ENCODE measurements around the gene RBM4. TPM values are rescaled to one million over a fixed set of nuclear protein-coding genes. Genes with fewer than 3 reads are reported as not detected.

The RBM4 gene
- total and polyA plus RNA-seq, 2 donors (not counting 1 experiment from before 2014, with no cell fraction given): 125 to 199 TPM

DNA sequence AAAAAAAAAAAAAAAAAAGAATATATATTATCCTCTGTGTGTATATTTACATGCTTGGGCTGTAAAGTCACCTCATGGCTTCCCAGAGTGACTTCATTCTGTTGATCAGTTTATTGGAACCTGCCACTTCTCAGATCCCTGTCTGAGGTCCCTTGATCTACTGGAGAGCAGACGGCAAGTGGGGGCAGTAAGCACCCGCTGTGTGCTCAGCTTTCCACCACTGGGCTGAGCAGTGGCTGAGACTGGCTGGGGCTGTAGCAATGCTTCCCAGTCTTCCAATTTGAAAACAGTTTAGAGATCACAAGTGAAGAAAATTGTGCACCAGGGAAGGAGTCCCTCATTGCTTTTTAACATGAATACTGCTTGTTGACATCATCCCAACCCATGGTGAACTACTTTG, 46.1 kb downstream of the RBM4 start:
- Mint-ChIP-seq H3K9me3 (ENCODE audit: insufficient read depth) (no peaks in the 10 kb centered on the region), H3K4me1 (no peaks in the 10 kb centered on the region), H3K4me3 (no peak overlapping the region), H3K27me3 (no peaks in the 10 kb centered on the region), H3K27ac (no peak overlapping the region)
- Histone ChIP-seq H3K4me2 (replicated peaks; ENCODE audit: low read depth, low read length, poor library complexity, severe bottlenecking) (no peak overlapping the region), H3K9me3 (ENCODE audit: control extremely low read depth in 1 of 3, control insufficient read depth in 2 of 3, insufficient read depth in 1 of 3, low read length in 2 of 3) (no peaks in the 10 kb centered on the region), H3K4me3 (ENCODE audit: control extremely low read depth in 1 of 5, extremely low read depth in 1 of 5, insufficient read depth in 1 of 5, low read depth in 2 of 5, low read length in 4 of 5) (no peak overlapping the region), H3K79me2 (ENCODE audit: control insufficient read depth, insufficient read depth, low read length) (no peaks in the 10 kb centered on the region), H3K9ac (ENCODE audit: low read length) (no peak overlapping the region), H3K36me3 (replicated peaks in 1 of 2; ENCODE audit: control extremely low read depth in 1 of 2, control insufficient read depth in 1 of 2, extremely low read depth in 1 of 2, insufficient read depth in 2 of 2, low read length in 1 of 2) (no peaks in the 10 kb centered on the region), H4K20me1 (ENCODE audit: control insufficient read depth, insufficient read depth, low read length, poor library complexity, severe bottlenecking) (no peaks in the 10 kb centered on the region), H3K27ac (ENCODE audit: low read length in 2 of 2) (no peak overlapping the region), H2AFZ (ENCODE audit: insufficient read depth, low read depth, low read length, poor library complexity, severe bottlenecking) (no peak overlapping the region), H3K27me3 (replicated peaks in 1 of 4; ENCODE audit: control extremely low read depth in 1 of 4, control insufficient read depth in 3 of 4, insufficient read depth in 4 of 4, low read length in 3 of 4) (no peaks in the 10 kb centered on the region), H3K4me1 (ENCODE audit: control insufficient read depth in 2 of 2, insufficient read depth in 2 of 2, low read length in 2 of 2) (no peaks in the 10 kb centered on the region)
- no peak for DNase-seq
- TF ChIP-seq, protein P1, sequence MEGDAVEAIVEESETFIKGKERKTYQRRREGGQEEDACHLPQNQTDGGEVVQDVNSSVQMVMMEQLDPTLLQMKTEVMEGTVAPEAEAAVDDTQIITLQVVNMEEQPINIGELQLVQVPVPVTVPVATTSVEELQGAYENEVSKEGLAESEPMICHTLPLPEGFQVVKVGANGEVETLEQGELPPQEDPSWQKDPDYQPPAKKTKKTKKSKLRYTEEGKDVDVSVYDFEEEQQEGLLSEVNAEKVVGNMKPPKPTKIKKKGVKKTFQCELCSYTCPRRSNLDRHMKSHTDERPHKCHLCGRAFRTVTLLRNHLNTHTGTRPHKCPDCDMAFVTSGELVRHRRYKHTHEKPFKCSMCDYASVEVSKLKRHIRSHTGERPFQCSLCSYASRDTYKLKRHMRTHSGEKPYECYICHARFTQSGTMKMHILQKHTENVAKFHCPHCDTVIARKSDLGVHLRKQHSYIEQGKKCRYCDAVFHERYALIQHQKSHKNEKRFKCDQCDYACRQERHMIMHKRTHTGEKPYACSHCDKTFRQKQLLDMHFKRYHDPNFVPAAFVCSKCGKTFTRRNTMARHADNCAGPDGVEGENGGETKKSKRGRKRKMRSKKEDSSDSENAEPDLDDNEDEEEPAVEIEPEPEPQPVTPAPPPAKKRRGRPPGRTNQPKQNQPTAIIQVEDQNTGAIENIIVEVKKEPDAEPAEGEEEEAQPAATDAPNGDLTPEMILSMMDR (IDR thresholded peaks at IDR 0.05): no peak
- TF ChIP-seq EZH2 (IDR thresholded peaks at IDR 0.05; ENCODE audit: borderline replicate concordance, insufficient read depth, low read depth, low read length, poor library complexity, severe bottlenecking): no peak
- ChIA-PET CTCF (interaction anchor here (1.4 kb wide), 1 partner anchor 107 kb away, joined by 5 read pairs; no protein-coding TSS in a partner anchor), POLR2A (interaction anchor here (0.6 kb wide), 1 partner anchor 59 kb away, joined by 5 read pairs; no protein-coding TSS in a partner anchor)
- no peak for ATAC-seq (ENCODE audit: low read depth)
- 88% methylated on average over 2 of the region's 2 CpGs for WGBS (ENCODE audit: insufficient coverage)
- intact Hi-C loops (cut with micrococcal nuclease): no loop called here

DNA sequence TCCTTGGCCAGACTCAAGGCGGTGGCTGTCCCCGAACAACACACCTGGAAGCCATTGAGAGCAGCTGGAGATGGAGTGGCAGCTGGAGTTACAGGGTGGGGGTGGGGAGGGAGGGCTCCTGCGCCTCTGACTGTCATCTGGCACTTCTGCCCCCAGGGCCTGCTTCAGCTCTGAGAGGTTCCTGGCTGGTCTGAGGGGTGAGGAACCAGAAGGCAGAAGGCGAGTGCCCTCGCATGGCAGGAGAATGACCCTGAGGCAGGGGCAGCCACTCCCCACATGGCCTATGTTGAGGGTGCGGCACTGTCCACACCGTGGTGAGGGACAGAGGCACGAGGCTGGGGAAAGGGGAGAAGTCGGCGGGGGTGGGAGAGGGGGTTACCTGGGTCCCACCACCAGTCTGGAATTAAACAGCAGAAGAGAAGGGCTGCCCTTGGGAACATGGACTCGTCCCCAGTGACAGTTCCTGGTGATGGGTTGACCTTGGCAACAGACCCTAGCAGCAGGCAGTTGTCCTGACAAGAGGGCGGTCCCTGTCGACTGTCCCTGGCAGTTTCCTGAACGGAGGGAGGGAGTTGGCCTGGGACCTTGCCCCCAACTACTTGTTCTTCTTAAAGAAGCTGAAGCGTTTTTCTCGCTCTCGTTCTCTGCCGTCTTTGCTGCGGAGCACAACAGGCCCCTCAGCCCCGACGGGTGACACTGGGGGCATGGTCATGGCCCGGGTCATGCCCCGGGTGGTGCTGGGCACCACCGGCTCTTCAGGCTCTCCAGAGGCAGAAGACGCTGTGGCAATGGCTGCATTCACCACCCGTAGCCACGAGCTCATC, 47.0 kb downstream of the RBM4 start:
- H3K79me2 ChIP-seq (ENCODE audit: control insufficient read depth, insufficient read depth, low read length): no peaks in the 10 kb centered on the region
- no peaks in the 10 kb centered on the region for H3K4me1 ChIP-seq (ENCODE audit: control insufficient read depth in 2 of 2, insufficient read depth in 2 of 2, low read length in 2 of 2)
- DNase-seq (no peak), ATAC-seq (ENCODE audit: low read depth) (no peak)
- ChIA-PET CTCF (interaction anchor here (0.7 to 1.4 kb wide), 2 partner anchors 10 to 108 kb away, joined by 3 to 5 read pairs; no protein-coding TSS in a partner anchor), POLR2A (interaction anchor here (0.6 kb wide), 1 partner anchor 58 kb away, joined by 5 read pairs; no protein-coding TSS in a partner anchor)
- no peak overlapping the region for H2AFZ ChIP-seq (ENCODE audit: insufficient read depth, low read depth, low read length, poor library complexity, severe bottlenecking)
- H3K4me2 ChIP-seq (replicated peaks; ENCODE audit: low read depth, low read length, poor library complexity, severe bottlenecking): no peak overlapping the region
- TF ChIP-seq, protein P1 (IDR thresholded peaks at IDR 0.05): no peak
- TF ChIP-seq EZH2 (IDR thresholded peaks at IDR 0.05; ENCODE audit: borderline replicate concordance, insufficient read depth, low read depth, low read length, poor library complexity, severe bottlenecking): no peak
- Mint-ChIP-seq H3K4me3 (no peak overlapping the region), H3K9me3 (ENCODE audit: insufficient read depth) (no peaks in the 10 kb centered on the region), H3K4me1 (no peaks in the 10 kb centered on the region), H3K27ac (no peak overlapping the region), H3K27me3 (no peaks in the 10 kb centered on the region)
- H3K4me3 ChIP-seq (ENCODE audit: control extremely low read depth in 1 of 5, extremely low read depth in 1 of 5, insufficient read depth in 1 of 5, low read depth in 2 of 5, low read length in 4 of 5): no peak overlapping the region
- no peaks in the 10 kb centered on the region for H3K36me3 ChIP-seq (replicated peaks in 1 of 2; ENCODE audit: control extremely low read depth in 1 of 2, control insufficient read depth in 1 of 2, extremely low read depth in 1 of 2, insufficient read depth in 2 of 2, low read length in 1 of 2)
- H3K9me3 ChIP-seq (ENCODE audit: control extremely low read depth in 1 of 3, control insufficient read depth in 2 of 3, insufficient read depth in 1 of 3, low read length in 2 of 3): no peaks in the 10 kb centered on the region
- no peaks in the 10 kb centered on the region for H3K27me3 ChIP-seq (replicated peaks in 1 of 4; ENCODE audit: control extremely low read depth in 1 of 4, control insufficient read depth in 3 of 4, insufficient read depth in 4 of 4, low read length in 3 of 4)
- intact Hi-C loops (cut with micrococcal nuclease): no loop called here
- no peak overlapping the region for H3K27ac ChIP-seq (ENCODE audit: low read length in 2 of 2)
- no peak overlapping the region for H3K9ac ChIP-seq (ENCODE audit: low read length)
- WGBS (ENCODE audit: insufficient coverage): 92% methylated on average over 27 of the region's 27 CpGs
- H4K20me1 ChIP-seq (ENCODE audit: control insufficient read depth, insufficient read depth, low read length, poor library complexity, severe bottlenecking): no peaks in the 10 kb centered on the region
